Measurements from ENCODE around the gene COL6A6. TPM values are rescaled to one million over a fixed set of nuclear protein-coding genes. Genes with fewer than 3 reads are reported as not detected.

The COL6A6 gene
- total RNA-seq, result not detected in 2 replicates

GRCh38 chr3:130516645-130517512 is at the start of gene COL6A6:
COL6A6 (plus strand) TSS chr3:130517177; CDS start chr3:130560365, 43,188 bp downstream.
- DNase-seq (ENCODE audit: low read depth), result no peak
- Histone ChIP-seq H3K36me3 (ENCODE audit: control insufficient read depth, insufficient read depth, low read length) (no peaks in the 10 kb centered on the region), H3K27me3 (ENCODE audit: control insufficient read depth, insufficient read depth, low read length) (peaks cover 27% of the 10 kb centered on the region), H3K4me3 (ENCODE audit: low read depth, low read length) (no peak within 1 kb of the TSS)
- TF ChIP-seq, protein P1, sequence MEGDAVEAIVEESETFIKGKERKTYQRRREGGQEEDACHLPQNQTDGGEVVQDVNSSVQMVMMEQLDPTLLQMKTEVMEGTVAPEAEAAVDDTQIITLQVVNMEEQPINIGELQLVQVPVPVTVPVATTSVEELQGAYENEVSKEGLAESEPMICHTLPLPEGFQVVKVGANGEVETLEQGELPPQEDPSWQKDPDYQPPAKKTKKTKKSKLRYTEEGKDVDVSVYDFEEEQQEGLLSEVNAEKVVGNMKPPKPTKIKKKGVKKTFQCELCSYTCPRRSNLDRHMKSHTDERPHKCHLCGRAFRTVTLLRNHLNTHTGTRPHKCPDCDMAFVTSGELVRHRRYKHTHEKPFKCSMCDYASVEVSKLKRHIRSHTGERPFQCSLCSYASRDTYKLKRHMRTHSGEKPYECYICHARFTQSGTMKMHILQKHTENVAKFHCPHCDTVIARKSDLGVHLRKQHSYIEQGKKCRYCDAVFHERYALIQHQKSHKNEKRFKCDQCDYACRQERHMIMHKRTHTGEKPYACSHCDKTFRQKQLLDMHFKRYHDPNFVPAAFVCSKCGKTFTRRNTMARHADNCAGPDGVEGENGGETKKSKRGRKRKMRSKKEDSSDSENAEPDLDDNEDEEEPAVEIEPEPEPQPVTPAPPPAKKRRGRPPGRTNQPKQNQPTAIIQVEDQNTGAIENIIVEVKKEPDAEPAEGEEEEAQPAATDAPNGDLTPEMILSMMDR (IDR thresholded peaks at IDR 0.05; ENCODE audit: insufficient read depth, low read length, poor library complexity, severe bottlenecking), result no peak

DNA sequence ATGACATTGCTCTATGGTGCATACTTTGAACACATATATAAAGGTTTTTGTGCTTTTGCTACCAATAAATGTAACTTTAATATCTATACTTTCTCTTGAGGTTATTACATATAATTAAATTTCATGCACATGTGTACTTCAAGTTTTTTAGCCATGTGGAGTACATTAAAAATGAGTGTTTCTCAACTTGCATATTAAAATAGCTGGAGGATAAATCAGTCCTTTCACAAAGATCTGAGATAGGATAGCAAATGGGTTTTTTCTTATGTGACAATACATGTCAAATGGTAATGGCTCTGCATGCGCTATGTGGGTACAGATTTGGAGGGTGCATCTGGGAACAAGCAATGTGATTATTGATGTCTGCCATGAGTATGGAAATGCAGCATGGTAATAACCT is 48.7 kb upstream of the COL6A6 start:
- no peaks in the 10 kb centered on the region for H3K36me3 ChIP-seq (ENCODE audit: control insufficient read depth, insufficient read depth, low read length)
- no peak for DNase-seq (ENCODE audit: low read depth)
- no peaks in the 10 kb centered on the region for H3K27me3 ChIP-seq (ENCODE audit: control insufficient read depth, insufficient read depth, low read length)
- TF ChIP-seq, protein P1 (IDR thresholded peaks at IDR 0.05; ENCODE audit: insufficient read depth, low read length, poor library complexity, severe bottlenecking), result no peak
- no peak overlapping the region for H3K4me3 ChIP-seq (ENCODE audit: low read depth, low read length)

DNA sequence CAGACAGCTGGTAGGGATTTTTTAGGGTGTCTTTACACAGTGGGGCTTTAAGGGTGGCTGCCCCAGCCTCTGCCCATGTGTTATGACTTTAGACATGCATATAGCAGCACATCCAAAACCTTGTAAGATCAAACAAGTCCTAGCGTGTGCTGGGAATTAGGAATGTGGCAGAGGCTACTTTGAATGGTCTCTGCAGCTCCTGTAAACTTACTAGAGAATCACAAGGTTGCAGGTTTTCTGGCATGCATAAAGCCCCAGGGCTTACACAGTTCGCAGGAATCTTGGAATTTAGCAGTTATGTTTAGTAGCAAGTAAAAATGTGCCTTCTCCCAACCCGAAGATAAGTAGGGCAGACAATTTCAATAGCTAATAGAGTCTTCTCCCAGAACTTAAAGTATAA is 46.9 kb upstream of the COL6A6 start:
- Histone ChIP-seq H3K4me3 (ENCODE audit: low read depth, low read length) (no peak overlapping the region), H3K27me3 (ENCODE audit: control insufficient read depth, insufficient read depth, low read length) (no peaks in the 10 kb centered on the region), H3K36me3 (ENCODE audit: control insufficient read depth, insufficient read depth, low read length) (no peaks in the 10 kb centered on the region)
- TF ChIP-seq, protein P1 (IDR thresholded peaks at IDR 0.05; ENCODE audit: insufficient read depth, low read length, poor library complexity, severe bottlenecking), result no peak
- DNase-seq (ENCODE audit: low read depth), result no peak

DNA sequence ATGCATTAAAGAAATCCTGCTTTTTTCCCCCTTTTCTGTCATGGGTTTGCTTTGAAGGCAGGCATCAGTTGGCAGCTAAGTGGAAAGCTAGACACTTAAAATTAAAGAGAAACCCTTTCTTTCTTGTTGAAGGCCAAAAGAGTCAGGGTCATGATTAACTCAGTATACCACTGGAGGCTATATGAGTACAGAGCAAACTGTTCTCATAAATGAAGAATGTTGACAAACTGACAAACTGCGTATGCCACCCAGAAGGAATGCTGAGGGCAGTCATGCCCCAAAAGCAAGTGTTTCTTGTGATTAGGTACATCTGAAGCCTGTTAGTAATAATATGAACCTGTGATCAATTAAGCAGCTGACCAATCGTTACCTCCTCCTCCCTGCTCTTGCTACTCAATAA is 43.6 kb upstream of the COL6A6 start:
- TF ChIP-seq, protein P1 (IDR thresholded peaks at IDR 0.05; ENCODE audit: insufficient read depth, low read length, poor library complexity, severe bottlenecking), result no peak
- DNase-seq (ENCODE audit: low read depth), result no peak

GRCh38 chr3:130480736-130481135 is 36.2 kb upstream of the COL6A6 start:
- Histone ChIP-seq H3K4me3 (ENCODE audit: low read depth, low read length) (no peak overlapping the region), H3K36me3 (ENCODE audit: control insufficient read depth, insufficient read depth, low read length) (no peaks in the 10 kb centered on the region), H3K27me3 (ENCODE audit: control insufficient read depth, insufficient read depth, low read length) (peaks cover under 1% of the 10 kb centered on the region)
- TF ChIP-seq, protein P1 (IDR thresholded peaks at IDR 0.05; ENCODE audit: insufficient read depth, low read length, poor library complexity, severe bottlenecking), result peak; percentile 33
- DNase-seq (ENCODE audit: low read depth), result no peak

More for the DNA sequence above, 43.6 kb upstream of the COL6A6 start:
- Histone ChIP-seq H3K36me3 (ENCODE audit: control insufficient read depth, insufficient read depth, low read length) (no peaks in the 10 kb centered on the region), H3K27me3 (ENCODE audit: control insufficient read depth, insufficient read depth, low read length) (peaks cover 2% of the 10 kb centered on the region), H3K4me3 (ENCODE audit: low read depth, low read length) (no peak overlapping the region)
